NCI-H524 treated with DMSO at 0.1 percent for 48 hours (cell line): ENCODE measurements around the gene ATP5PD.

Experiments
- DNase-seq: peaks from one replicate; lab custom pipeline; 2025; lab: John Stamatoyannopoulos, UW

Gene ATP5PD

GRCh38 chr17:74994440-74994839 is 52.3 kb downstream of the ATP5PD start:
- no peak for DNase-seq

GRCh38 chr17:74992223-74992622 is 54.5 kb downstream of the ATP5PD start:
- DNase-seq = no peak

DNA sequence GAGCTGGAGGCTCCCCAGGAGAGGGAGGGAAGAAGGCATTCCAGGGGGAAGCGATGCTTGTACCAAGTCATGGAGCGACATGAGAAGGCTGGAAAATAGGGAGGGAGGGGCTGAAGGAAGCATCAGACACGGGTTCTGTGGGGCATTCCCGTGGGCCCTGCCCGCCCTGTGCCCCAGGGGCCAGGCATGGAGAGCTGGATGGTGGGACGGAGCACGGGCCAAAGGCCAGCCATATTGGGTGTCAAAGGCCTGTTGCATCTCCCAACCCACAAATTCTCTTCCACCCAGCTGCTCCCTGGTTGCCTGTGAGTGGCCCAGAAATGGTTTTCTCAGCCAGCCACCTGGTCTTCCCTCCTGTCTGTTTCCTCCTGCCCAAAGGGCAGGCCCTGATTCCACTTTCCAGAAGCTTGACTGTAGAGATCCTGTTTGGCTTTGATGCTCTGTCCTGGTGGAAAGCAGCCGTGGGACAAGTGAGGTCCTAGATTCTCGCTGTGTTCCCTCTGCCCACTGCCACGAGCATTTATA is 56.1 kb downstream of the ATP5PD start:
- no peak for DNase-seq
